Keratinocyte (primary cell): ENCODE measurements around the gene ADAMTS17. TPM values are rescaled to one million over a fixed set of nuclear protein-coding genes. Genes with fewer than 3 reads are reported as not detected.

Experiments used
- DNase-seq: peaks from one replicate; pipeline ENCODE4 v3.0.0-alpha.2; 2011; ENCODE audit warnings: low read depth, missing footprints, low spot score
- FAIRE-seq: peaks from 2 replicates; lab custom pipeline; 2011; peaks lifted over from hg19 to GRCh38; lab: Jason Lieb, UNC
- H2AFZ ChIP-seq: 2 replicates; pipeline ENCODE4 v1.6.0; 2012; ENCODE audit warnings: low read length, control low read depth, inconsistent platforms; ENCODE audit not compliant: control insufficient read depth
- H3K27ac ChIP-seq: 2 replicates; pipeline ENCODE4 v1.5.1; 2011; ENCODE audit warnings: low read length; ENCODE audit not compliant: control insufficient read depth, insufficient read depth
- H3K27me3 ChIP-seq: 3 replicates; pipeline ENCODE4 v1.6.0; 2011; ENCODE audit warnings: low read length; ENCODE audit not compliant: control insufficient read depth, insufficient read depth; ENCODE audit errors: extremely low read depth
- H3K36me3 ChIP-seq, 2 experiments: 2 replicates in 1 of 2; 3 replicates in 1 of 2; pipeline ENCODE4 v1.5.1; 2011; ENCODE audit warnings: low read length in 2 of 2, mild to moderate bottlenecking in 1 of 2; ENCODE audit not compliant: control insufficient read depth in 2 of 2, insufficient read depth in 2 of 2; ENCODE audit errors: extremely low read depth in 1 of 2
- H3K4me1 ChIP-seq: 3 replicates; pipeline ENCODE4 v1.5.1; 2011; ENCODE audit warnings: low read length; ENCODE audit not compliant: control insufficient read depth, insufficient read depth; ENCODE audit errors: extremely low read depth
- H3K4me2 ChIP-seq: 3 replicates; pipeline ENCODE4 v1.6.0; 2011; ENCODE audit warnings: low read depth, low read length; ENCODE audit not compliant: control insufficient read depth, insufficient read depth; ENCODE audit errors: extremely low read depth
- H3K4me3 ChIP-seq, 3 experiments: fragments of 200-600 bp in 1 of 3; sonication (generic) in 1 of 3; 2 replicates in 2 of 3; 3 replicates in 1 of 3; pipeline ENCODE4 v1.5.1; 2011 to 2016; ENCODE audit warnings: low read length in 3 of 3, mild to moderate bottlenecking in 3 of 3, control low read depth in 2 of 3, inconsistent platforms in 1 of 3, low read depth in 1 of 3, mixed read lengths in 1 of 3, mixed run types in 1 of 3, moderate library complexity in 1 of 3; ENCODE audit not compliant: control insufficient read depth in 2 of 3, insufficient read depth in 2 of 3; ENCODE audit errors: extremely low read depth in 1 of 3
- H3K79me2 ChIP-seq: 2 replicates; pipeline ENCODE4 v1.6.0; 2012; ENCODE audit warnings: low read length; ENCODE audit not compliant: control insufficient read depth, insufficient read depth
- H3K9ac ChIP-seq: 3 replicates; pipeline ENCODE4 v1.6.0; 2011; ENCODE audit warnings: low read length; ENCODE audit not compliant: control insufficient read depth, insufficient read depth; ENCODE audit errors: extremely low read depth
- H3K9me1 ChIP-seq: 3 replicates; pipeline ENCODE4 v1.6.0; 2011; ENCODE audit warnings: low read length; ENCODE audit not compliant: control insufficient read depth, insufficient read depth; ENCODE audit errors: extremely low read depth
- H3K9me3 ChIP-seq: 2 replicates; pipeline ENCODE4 v1.5.1; 2012; ENCODE audit warnings: low read depth, low read length; ENCODE audit not compliant: control insufficient read depth
- H4K20me1 ChIP-seq: 3 replicates; pipeline ENCODE4 v1.6.0; 2011; ENCODE audit warnings: low read length; ENCODE audit not compliant: control insufficient read depth, insufficient read depth; ENCODE audit errors: extremely low read depth
- CTCF ChIP-seq, 3 experiments: IDR thresholded peaks in 1 of 3; conservative IDR thresholded peaks in 1 of 3; optimal IDR thresholded peaks in 1 of 3; 2 replicates in 2 of 3; 3 replicates in 1 of 3; pipeline versions ENCODE3 to v1.5.1; 2011; ENCODE audit warnings: low read length in 3 of 3, mild to moderate bottlenecking in 3 of 3, moderate library complexity in 2 of 3, control low read depth in 1 of 3, inconsistent platforms in 1 of 3; ENCODE audit not compliant: insufficient read depth in 2 of 3; ENCODE audit errors: extremely low read depth in 1 of 3
- EZH2 ChIP-seq: IDR thresholded peaks from one replicate; pipeline ENCODE4 v1.6.1; 2012; ENCODE audit warnings: inconsistent platforms, mild to moderate bottlenecking, low read length, moderate library complexity
- dilution Hi-C: fragments of 300-500 bp; cut with MboI; formaldehyde crosslinking; loops from one replicate; pipeline ENCODE4 v1.7.0; 2020; ENCODE audit warnings: low sequenced_read_pairs; ENCODE audit not compliant: extremely low pct_ligation_motif_present
- polyA plus RNA-seq, 5 experiments: library from polyadenylated mRNA; depleted of rRNA in 3 of 5; stranded (reverse) in 3 of 5; stranded (forward) in 1 of 5; unstranded in 1 of 5; fragments of >200 nt; gene quantifications; 1 replicate in 1 of 5; 2 replicates in 3 of 5; 3 replicates in 1 of 5; pipeline versions ENCODE4 v1.2.1 to v1.2.3, GENCODE V29; 2011 to 2012; ENCODE audit warnings: missing spikeins in 2 of 5, low read depth in 1 of 5, low replicate concordance in 1 of 5

Gene ADAMTS17
- polyA plus RNA-seq, 1 donor (not counting 4 experiments of a cell fraction or from before 2014, with no cell fraction given) = 0.18 TPM

GRCh38 chr15:100349321-100349695 is 7.5 kb upstream of the ADAMTS17 start:
- Histone ChIP-seq H3K9me1 (no peaks in the 10 kb centered on the region), H3K27ac (no peak overlapping the region), H3K4me1 (peaks cover 23% of the 10 kb centered on the region), H3K9me3 (no peaks in the 10 kb centered on the region), H3K9ac (no peak overlapping the region), H3K79me2 (no peaks in the 10 kb centered on the region), H3K4me3 (peak overlapping the region in 1 of 3 experiments; percentile 88), H4K20me1 (no peaks in the 10 kb centered on the region), H3K4me2 (peak overlapping the region; percentile 93), H2AFZ (peak overlapping the region; percentile 97), H3K27me3 (no peaks in the 10 kb centered on the region), H3K36me3 (no peaks in the 10 kb centered on the region)
- no peak for FAIRE-seq
- dilution Hi-C loops = no loop called here
- DNase-seq = no peak
- TF ChIP-seq EZH2 (no peak), CTCF (optimal IDR thresholded peaks at IDR 0.05 in 1 of 3, IDR thresholded peaks at IDR 0.05 in 1 of 3, conservative IDR thresholded peaks at IDR 0.05 in 1 of 3; ENCODE audit: extremely low read depth in 1 of 3, insufficient read depth in 2 of 3, low read length in 3 of 3) (no peak)

GRCh38 chr15:100348578-100348977 is 6.8 kb upstream of the ADAMTS17 start:
- FAIRE-seq = peak; percentile 44

More at GRCh38 chr15:100348578-100348977, 6.8 kb upstream of the ADAMTS17 start:
- no peaks in the 10 kb centered on the region for H3K9me1 ChIP-seq
- H3K4me2 ChIP-seq = no peak overlapping the region
- H3K9ac ChIP-seq = no peak overlapping the region
- H3K79me2 ChIP-seq = no peaks in the 10 kb centered on the region
- dilution Hi-C loops = no loop called here
- no peaks in the 10 kb centered on the region for H4K20me1 ChIP-seq
- DNase-seq = no peak
- no peak overlapping the region for H2AFZ ChIP-seq
- H3K36me3 ChIP-seq = no peaks in the 10 kb centered on the region
- TF ChIP-seq EZH2 (no peak), CTCF (optimal IDR thresholded peaks at IDR 0.05 in 1 of 3, IDR thresholded peaks at IDR 0.05 in 1 of 3, conservative IDR thresholded peaks at IDR 0.05 in 1 of 3; ENCODE audit: extremely low read depth in 1 of 3, insufficient read depth in 2 of 3, low read length in 3 of 3) (no peak)
- H3K9me3 ChIP-seq = no peaks in the 10 kb centered on the region
- H3K27ac ChIP-seq = no peak overlapping the region
- peaks cover 23% of the 10 kb centered on the region for H3K4me1 ChIP-seq
- H3K4me3 ChIP-seq = no peak overlapping the region
- no peaks in the 10 kb centered on the region for H3K27me3 ChIP-seq
